ENCODE measurements around the gene CPZ.

The CPZ gene

GRCh38 chr4:8656185-8656517 lies 63.6 kb downstream of the CPZ start:
- FAIRE-seq = no peak

GRCh38 chr4:8656711-8657380 lies 64.3 kb downstream of the CPZ start:
- FAIRE-seq = no peak

GRCh38 chr4:8657381-8658088 lies 65.0 kb downstream of the CPZ start:
- FAIRE-seq = no peak

GRCh38 chr4:8662776-8663175 lies 70.2 kb downstream of the CPZ start:
- no peak for FAIRE-seq

- no peak for FAIRE-seq
Observed at GRCh38 chr4:8664031-8664805, 71.7 kb downstream of the CPZ start.

GRCh38 chr4:8664976-8665375 lies 72.4 kb downstream of the CPZ start:
- no peak for FAIRE-seq

GRCh38 chr4:8665406-8666360 lies 73.1 kb downstream of the CPZ start:
- FAIRE-seq = no peak

GRCh38 chr4:8666581-8666980 lies 74.0 kb downstream of the CPZ start:
- no peak for FAIRE-seq

All from TTC549 (cell line).